ENCODE measurements around the gene CXXC5.

DNA sequence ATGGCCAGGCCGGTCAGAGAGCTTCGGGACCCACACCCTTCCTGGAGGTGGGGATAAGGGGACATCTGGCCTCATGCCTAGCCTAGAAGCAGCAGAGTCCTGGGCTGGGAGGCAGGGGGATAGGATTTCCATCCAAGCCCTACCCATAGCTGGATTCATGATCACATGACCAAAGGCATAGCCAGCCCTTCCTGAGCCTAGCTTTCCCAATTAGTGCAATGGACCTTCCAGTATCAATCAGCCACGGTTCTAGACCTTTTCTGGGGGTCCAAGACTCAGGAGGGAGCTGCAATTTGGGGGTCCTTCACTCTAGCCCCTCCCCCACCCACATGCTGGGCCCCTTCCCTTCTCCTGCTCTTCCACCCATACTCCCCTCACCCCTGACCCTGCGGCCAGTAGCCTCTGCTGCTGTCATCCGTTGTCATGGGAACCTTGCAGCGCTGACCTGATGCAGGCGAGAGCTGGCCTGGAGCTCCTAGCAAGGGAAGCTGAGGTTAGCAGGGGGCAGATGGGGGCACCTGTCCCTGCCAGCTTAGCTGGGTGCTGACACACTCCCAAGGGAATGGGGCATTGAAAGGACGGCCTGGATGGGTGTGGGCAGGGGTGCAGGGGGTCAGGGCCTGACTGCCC is 44.6 kb downstream of the CXXC5 start:
- TF ChIP-seq, protein P1, sequence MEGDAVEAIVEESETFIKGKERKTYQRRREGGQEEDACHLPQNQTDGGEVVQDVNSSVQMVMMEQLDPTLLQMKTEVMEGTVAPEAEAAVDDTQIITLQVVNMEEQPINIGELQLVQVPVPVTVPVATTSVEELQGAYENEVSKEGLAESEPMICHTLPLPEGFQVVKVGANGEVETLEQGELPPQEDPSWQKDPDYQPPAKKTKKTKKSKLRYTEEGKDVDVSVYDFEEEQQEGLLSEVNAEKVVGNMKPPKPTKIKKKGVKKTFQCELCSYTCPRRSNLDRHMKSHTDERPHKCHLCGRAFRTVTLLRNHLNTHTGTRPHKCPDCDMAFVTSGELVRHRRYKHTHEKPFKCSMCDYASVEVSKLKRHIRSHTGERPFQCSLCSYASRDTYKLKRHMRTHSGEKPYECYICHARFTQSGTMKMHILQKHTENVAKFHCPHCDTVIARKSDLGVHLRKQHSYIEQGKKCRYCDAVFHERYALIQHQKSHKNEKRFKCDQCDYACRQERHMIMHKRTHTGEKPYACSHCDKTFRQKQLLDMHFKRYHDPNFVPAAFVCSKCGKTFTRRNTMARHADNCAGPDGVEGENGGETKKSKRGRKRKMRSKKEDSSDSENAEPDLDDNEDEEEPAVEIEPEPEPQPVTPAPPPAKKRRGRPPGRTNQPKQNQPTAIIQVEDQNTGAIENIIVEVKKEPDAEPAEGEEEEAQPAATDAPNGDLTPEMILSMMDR (IDR thresholded peaks at IDR 0.05) = no peak
- TF ChIP-seq POLR2A (IDR thresholded peaks at IDR 0.05) = no peak
